HEK293 (cell line): Measurements from ENCODE around the gene PACSIN2.

Experiments used
- BCL11A ChIP-seq: fragments of 450-650 bp; formaldehyde crosslinking; IDR thresholded peaks from 2 replicates; pipeline ENCODE4 v1.5.1; 2016; ENCODE audit warnings: low read depth, missing biosample characterization, missing genetic modification characterization
- CTCF ChIP-seq: fragments of 450-650 bp; formaldehyde crosslinking; IDR thresholded peaks from 2 replicates; pipeline ENCODE4 v1.5.1; 2016; ENCODE audit warnings: missing biosample characterization, missing genetic modification characterization
- KLF16 ChIP-seq: fragments of 450-650 bp; formaldehyde crosslinking; IDR thresholded peaks from 2 replicates; pipeline ENCODE4 v1.5.1; 2017; ENCODE audit warnings: missing biosample characterization, missing genetic modification characterization
- KLF9 ChIP-seq: fragments of 450-650 bp; formaldehyde crosslinking; IDR thresholded peaks from 2 replicates; pipeline ENCODE4 v1.5.1; 2016; ENCODE audit warnings: missing biosample characterization, missing genetic modification characterization, low read depth
- PBX3 ChIP-seq: sonication (generic); formaldehyde crosslinking; IDR thresholded peaks from 2 replicates; pipeline ENCODE4 v1.8.1; 2022; ENCODE audit warnings: mild to moderate bottlenecking, moderate library complexity, missing genetic modification reagents
- PRDM1 ChIP-seq: fragments of 450-650 bp; formaldehyde crosslinking; IDR thresholded peaks from 2 replicates; pipeline ENCODE4; 2016; ENCODE audit warnings: missing biosample characterization, missing genetic modification characterization
- TRIM28 ChIP-seq: IDR thresholded peaks from 2 replicates; pipeline ENCODE4 v1.6.1; 2011; ENCODE audit warnings: low read length, control low read depth, borderline replicate concordance
- ZBTB26 ChIP-seq: fragments of 450-650 bp; formaldehyde crosslinking; optimal IDR thresholded peaks from 2 replicates; pipeline ENCODE3; 2016; ENCODE audit warnings: missing biosample characterization, mild to moderate bottlenecking, missing genetic modification characterization
- ZNF112 ChIP-seq: fragments of 450-650 bp; formaldehyde crosslinking; IDR thresholded peaks from 2 replicates; pipeline ENCODE4 v1.5.0; 2017; ENCODE audit warnings: missing biosample characterization, missing genetic modification characterization
- ZNF398 ChIP-seq: fragments of 450-650 bp; formaldehyde crosslinking; IDR thresholded peaks from 2 replicates; pipeline ENCODE4 v1.5.1; 2017; ENCODE audit warnings: missing biosample characterization, missing genetic modification characterization
- ZNF555 ChIP-seq: fragments of 450-650 bp; formaldehyde crosslinking; conservative IDR thresholded peaks from 2 replicates; pipeline ENCODE4 v1.5.1; 2017; ENCODE audit warnings: missing biosample characterization, mild to moderate bottlenecking, missing genetic modification characterization, inconsistent platforms
- ZNF600 ChIP-seq: fragments of 450-650 bp; formaldehyde crosslinking; IDR thresholded peaks from 2 replicates; pipeline ENCODE4 v1.5.1; 2016; ENCODE audit warnings: missing biosample characterization, missing genetic modification characterization
- ZNF626 ChIP-seq: fragments of 450-650 bp; sonication (Bioruptor Pico); formaldehyde crosslinking; IDR thresholded peaks from 2 replicates; pipeline ENCODE4 v1.5.1; 2018; ENCODE audit warnings: missing biosample characterization, missing genetic modification characterization, inconsistent platforms

- TF ChIP-seq PBX3 (CRISPR knock-in tag) (no peak), ZBTB26 (tag by site-specific recombination) (no peak), ZNF626 (tag by site-specific recombination) (no peak), ZNF112 (tag by site-specific recombination) (no peak), PRDM1 (no peak), CTCF (tag by site-specific recombination) (no peak), ZNF555 (tag by site-specific recombination) (no peak), TRIM28 (no peak), ZNF600 (tag by site-specific recombination) (no peak), KLF9 (tag by site-specific recombination) (no peak), KLF16 (tag by site-specific recombination) (no peak), BCL11A (tag by site-specific recombination) (no peak), ZNF398 (no peak)
These were observed 59.1 kb downstream of the PACSIN2 start for GRCh38 chr22:42955848-42956247.
